ENCODE results near the gene PRKD1. TPM values are rescaled to one million over a fixed set of nuclear protein-coding genes. Genes with fewer than 3 reads are reported as not detected.

Gene PRKD1
- total and polyA plus RNA-seq, 2 of the 13 experiments (the other 11 are each of a cell fraction or from before 2014, with no cell fraction given), result 0.22 to 1.3 TPM

GRCh38 chr14:29940482-29940881 is 12.8 kb upstream of the PRKD1 start:
- ChIA-PET POLR2A (no interaction called here), CTCF (ENCODE audit: low intra/inter-chr PET ratio, low total read pairs) (no interaction called here)
- no peak overlapping the region for H3K9ac ChIP-seq (ENCODE audit: insufficient read depth, low read depth, low read length)
- no peaks in the 10 kb centered on the region for H3K79me2 ChIP-seq (ENCODE audit: insufficient read depth, low read length)
- WGBS (ENCODE audit: low lambda C conversion rate), result 17% methylated on average over 3 of the region's 3 CpGs
- H3K9me3 ChIP-seq (ENCODE audit: low read length), result peaks cover 63% of the 10 kb centered on the region
- FAIRE-seq (no peak), DNase-seq (ENCODE audit: low spot score) (no peak), ATAC-seq (no peak)
- H3K4me2 ChIP-seq (ENCODE audit: low read depth, low read length), result no peak overlapping the region
- H3K27me3 ChIP-seq (ENCODE audit: control insufficient read depth in 1 of 2, insufficient read depth in 2 of 2, low read length in 2 of 2), result no peaks in the 10 kb centered on the region
- no peak overlapping the region for H3K4me3 ChIP-seq (replicated peaks in 1 of 3; ENCODE audit: insufficient read depth in 1 of 3, low read depth in 2 of 3, low read length in 3 of 3)
- no peaks in the 10 kb centered on the region for H4K20me1 ChIP-seq (ENCODE audit: insufficient read depth, low read length)
- intact Hi-C loops (cut with micrococcal nuclease; ENCODE audit: unreplicated experiment) (no loop called here), in situ Hi-C loops (cut with HindIII; ENCODE audit: extremely low pct_ligation_motif_present, low pct_unique_long_range_greater_than_20kb) (no loop called here)
- no TSS peak for BruUV-seq (replicated peaks)
- TF ChIP-seq DNMT1 (CRISPR knock-in tag; IDR thresholded peaks at IDR 0.05), result no peak
- no peak for TF ChIP-seq BRCA1 (CRISPR knock-in tag; IDR thresholded peaks at IDR 0.05)
- no peak for TF ChIP-seq CHD2 (IDR thresholded peaks at IDR 0.05; ENCODE audit: low read depth, low read length)
- TF ChIP-seq MEIS2 (CRISPR knock-in tag; IDR thresholded peaks at IDR 0.05), result no peak
- no peak for TF ChIP-seq JUNB (CRISPR knock-in tag; IDR thresholded peaks at IDR 0.05; ENCODE audit: borderline replicate concordance)
- no peaks in the 10 kb centered on the region for H3K36me3 ChIP-seq (replicated peaks in 1 of 2; ENCODE audit: control insufficient read depth in 1 of 2, insufficient read depth in 2 of 2, low read length in 2 of 2)
- H3K4me1 ChIP-seq (ENCODE audit: insufficient read depth, low read length), result no peaks in the 10 kb centered on the region
- no peak overlapping the region for H2AFZ ChIP-seq (ENCODE audit: low read length)
- H3K27ac ChIP-seq (ENCODE audit: extremely low read length, insufficient read depth, low read length), result no peak overlapping the region

GRCh38 chr14:29937116-29937515 is 9.5 kb upstream of the PRKD1 start:
- no peak for ATAC-seq
- H2AFZ ChIP-seq (ENCODE audit: low read length), result no peak overlapping the region
- no peak overlapping the region for H3K27ac ChIP-seq (ENCODE audit: extremely low read length, insufficient read depth, low read length)
- no peak for DNase-seq (ENCODE audit: low spot score)
- H4K20me1 ChIP-seq (ENCODE audit: insufficient read depth, low read length), result no peaks in the 10 kb centered on the region
- CTCF ChIA-PET (ENCODE audit: low intra/inter-chr PET ratio, low total read pairs), result no interaction called here
- WGBS (ENCODE audit: low lambda C conversion rate), result 46% methylated on average over 2 of the region's 2 CpGs
- H3K4me2 ChIP-seq (ENCODE audit: low read depth, low read length), result no peak overlapping the region
- H3K79me2 ChIP-seq (ENCODE audit: insufficient read depth, low read length), result no peaks in the 10 kb centered on the region
- no peaks in the 10 kb centered on the region for H3K36me3 ChIP-seq (replicated peaks in 1 of 2; ENCODE audit: control insufficient read depth in 1 of 2, insufficient read depth in 2 of 2, low read length in 2 of 2)
- POLR2A ChIA-PET, result no interaction called here
- no peaks in the 10 kb centered on the region for H3K27me3 ChIP-seq (ENCODE audit: control insufficient read depth in 1 of 2, insufficient read depth in 2 of 2, low read length in 2 of 2)
- H3K9me3 ChIP-seq (ENCODE audit: low read length), result peaks cover 33% of the 10 kb centered on the region
- no peak for TF ChIP-seq HOXD1 (CRISPR knock-in tag; IDR thresholded peaks at IDR 0.05)
- TF ChIP-seq NFE2L2 (IDR thresholded peaks at IDR 0.05; ENCODE audit: low read length), result 0 out of 2 replicates have a peak, but pooled peaks have one; percentile 7
- TF ChIP-seq SMAD1 (CRISPR knock-in tag; IDR thresholded peaks at IDR 0.05; ENCODE audit: borderline replicate concordance, low read depth), result no peak
- TF ChIP-seq ZNF652 (CRISPR knock-in tag; IDR thresholded peaks at IDR 0.05; ENCODE audit: borderline replicate concordance, low read depth), result no peak
- no peak for FAIRE-seq
- in situ Hi-C loops (cut with HindIII; ENCODE audit: extremely low pct_ligation_motif_present, low pct_unique_long_range_greater_than_20kb), result no loop called here
- intact Hi-C loops (cut with micrococcal nuclease; ENCODE audit: unreplicated experiment), result no loop called here
- no peaks in the 10 kb centered on the region for H3K4me1 ChIP-seq (ENCODE audit: insufficient read depth, low read length)
- no peak overlapping the region for H3K9ac ChIP-seq (ENCODE audit: insufficient read depth, low read depth, low read length)
- BruUV-seq (replicated peaks), result no TSS peak
- H3K4me3 ChIP-seq (replicated peaks in 1 of 3; ENCODE audit: insufficient read depth in 1 of 3, low read depth in 2 of 3, low read length in 3 of 3), result no peak overlapping the region

Measured in HepG2 (cell line).